NCI-H146 treated with DMSO at 0.1 percent for 48 hours (cell line): ENCODE data around the gene ZSWIM8.
"Not testable (repeated sequence)": the region's sequence is repeated elsewhere in the genome, so short reads cannot be mapped to it uniquely, and the experiment has no call there.

Source experiments
- DNase-seq: peaks from one replicate; lab custom pipeline; 2025; ENCODE audit not compliant: unreplicated experiment; lab: John Stamatoyannopoulos, UW

The ZSWIM8 gene

DNA sequence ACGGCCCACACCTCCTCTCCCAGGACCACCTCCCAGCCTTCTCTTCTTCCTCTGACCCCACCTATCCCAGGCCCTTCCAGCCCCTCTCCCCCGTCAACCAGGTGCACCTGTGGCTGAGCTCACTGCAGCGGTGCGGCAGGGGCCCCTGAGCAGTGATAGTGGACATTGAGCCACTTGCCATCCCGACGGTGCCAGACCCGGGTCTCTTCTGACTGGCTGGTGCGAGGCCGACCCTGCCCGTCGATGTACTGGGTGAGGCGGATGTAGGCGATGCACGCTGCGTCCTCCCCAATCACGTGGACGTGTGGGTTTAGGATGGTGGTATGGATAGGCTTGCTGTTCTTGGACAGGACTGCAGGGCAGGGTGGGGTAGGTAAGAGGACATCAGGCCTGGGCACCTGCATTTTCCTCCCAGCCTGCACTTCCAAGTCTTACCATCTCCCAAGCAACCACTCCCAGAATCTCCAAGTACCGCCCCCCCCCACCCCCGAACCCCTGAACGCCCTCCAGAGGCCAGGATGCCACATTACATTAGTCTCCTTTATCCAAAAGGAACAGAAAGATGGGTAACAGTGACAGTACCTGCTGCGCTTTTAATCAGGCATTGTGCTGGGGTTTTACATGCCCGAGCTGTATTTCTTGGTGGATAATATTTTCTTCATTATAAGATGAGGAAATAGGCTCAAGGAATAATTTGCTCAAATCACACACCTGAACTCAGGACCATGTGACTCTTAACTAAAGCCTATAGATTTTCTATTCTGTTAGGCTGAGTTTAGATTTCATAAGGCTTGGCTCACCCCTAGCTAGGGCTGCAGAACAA lies 29.7 kb downstream of the ZSWIM8 start:
- no peak for DNase-seq

DNA sequence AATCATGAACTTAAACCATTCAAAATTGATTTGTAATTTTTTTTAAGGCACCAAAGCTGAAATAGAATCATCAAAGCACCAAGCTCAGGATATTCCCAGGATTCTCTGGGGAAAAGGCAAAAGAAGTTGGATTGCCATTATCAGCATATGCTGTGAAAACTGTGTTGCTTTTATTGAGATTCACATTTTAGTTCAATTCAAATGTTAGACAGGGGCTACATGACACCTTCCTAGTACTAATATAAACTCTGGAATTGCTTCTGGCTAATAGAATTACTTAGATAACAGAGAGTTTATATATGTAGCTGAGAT lies 30.3 kb downstream of the ZSWIM8 start:
- DNase-seq = no peak

DNA sequence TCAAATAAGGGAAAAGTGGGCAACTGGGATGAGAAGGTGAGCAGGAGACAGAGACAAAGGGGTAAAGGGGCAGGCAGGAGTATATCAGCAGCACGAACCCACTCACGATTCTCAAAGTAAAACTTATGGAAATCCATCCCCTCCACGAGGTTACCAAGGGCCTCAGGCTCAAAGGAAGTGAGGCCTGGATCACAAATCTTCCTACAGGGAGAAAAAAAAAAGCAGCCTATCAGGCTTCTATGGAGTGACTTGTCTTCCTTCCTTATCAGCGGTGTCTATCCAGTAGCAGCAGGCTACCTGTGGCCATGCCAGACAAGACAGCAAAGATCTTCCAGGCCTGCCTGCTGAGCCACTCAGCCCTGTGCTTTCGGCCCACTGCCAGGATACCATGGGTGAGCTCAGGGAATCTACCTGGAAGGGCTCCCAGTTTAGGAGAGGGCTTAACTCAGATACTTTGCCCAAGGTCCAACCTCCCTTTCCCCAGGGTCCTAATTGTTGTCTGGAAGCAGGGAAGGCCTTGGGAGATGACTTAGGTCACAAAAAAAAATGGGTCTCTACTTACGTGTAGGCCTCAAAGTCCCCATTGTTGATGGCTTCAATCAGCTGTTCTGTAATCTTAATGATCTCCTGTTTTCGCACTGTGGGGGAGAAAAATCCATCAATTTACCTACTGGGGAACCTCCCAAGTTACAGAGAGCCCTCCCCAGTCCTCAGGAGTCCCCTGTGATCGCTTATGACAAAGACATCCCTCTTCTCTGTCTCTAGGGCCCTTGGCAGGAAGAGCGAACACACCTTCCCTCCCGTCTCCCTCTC lies 31.7 kb downstream of the ZSWIM8 start:
- no peak for DNase-seq

- DNase-seq = no peak
Measured at GRCh38 chr10:73817826-73818225, 32.4 kb downstream of the ZSWIM8 start.

DNA sequence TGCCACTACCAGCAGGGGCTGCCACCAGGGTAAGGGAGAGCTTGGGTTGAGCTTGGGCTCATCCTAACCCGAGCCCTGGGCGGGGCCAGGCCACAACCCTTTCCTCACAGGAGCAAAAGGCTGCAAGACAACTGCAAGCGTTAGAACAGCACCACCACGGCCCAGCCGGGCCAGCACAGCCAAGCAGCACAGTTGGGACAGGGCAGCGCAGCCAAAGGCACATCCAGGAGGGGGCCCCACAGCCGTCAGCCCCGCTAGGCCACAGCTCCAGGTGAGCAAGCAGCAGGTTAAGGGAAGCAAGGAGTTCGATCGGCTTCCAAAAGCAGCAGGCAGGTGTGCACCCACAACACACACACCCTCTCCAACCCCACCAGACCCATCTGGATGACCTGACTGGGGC lies 33.0 kb downstream of the ZSWIM8 start:
- no peak for DNase-seq

- no peak for DNase-seq
Measured at GRCh38 chr10:73819081-73819480, 33.7 kb downstream of the ZSWIM8 start.

DNA sequence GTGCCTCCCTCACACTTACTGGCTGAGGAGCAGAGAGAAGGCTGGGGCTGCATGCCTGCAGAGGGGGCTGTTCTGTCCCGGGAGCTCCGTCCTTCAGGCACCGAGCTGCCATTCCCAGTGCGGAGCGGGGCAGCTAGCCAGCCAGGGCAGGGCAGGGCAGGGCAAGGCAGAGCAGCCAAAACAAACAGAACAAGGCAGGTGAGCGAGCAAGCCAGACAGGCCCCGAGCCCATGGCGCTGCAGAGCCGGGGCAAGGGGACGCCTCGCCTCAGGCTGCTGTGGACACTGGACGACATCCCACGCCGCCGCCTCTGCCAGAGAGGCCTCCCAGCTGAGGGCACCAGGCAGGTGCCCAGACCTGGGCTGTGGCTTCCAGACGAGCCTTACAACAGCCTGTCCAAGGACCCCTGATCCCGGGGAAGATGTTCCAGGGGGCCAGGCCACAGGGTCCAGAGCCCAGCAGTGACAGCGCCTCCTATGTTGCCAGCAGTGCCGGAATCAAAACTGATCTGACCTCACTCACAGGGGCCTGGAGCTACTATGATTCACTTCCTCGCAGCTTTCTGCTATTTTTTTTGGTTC lies 34.2 kb downstream of the ZSWIM8 start:
- no peak for DNase-seq

DNA sequence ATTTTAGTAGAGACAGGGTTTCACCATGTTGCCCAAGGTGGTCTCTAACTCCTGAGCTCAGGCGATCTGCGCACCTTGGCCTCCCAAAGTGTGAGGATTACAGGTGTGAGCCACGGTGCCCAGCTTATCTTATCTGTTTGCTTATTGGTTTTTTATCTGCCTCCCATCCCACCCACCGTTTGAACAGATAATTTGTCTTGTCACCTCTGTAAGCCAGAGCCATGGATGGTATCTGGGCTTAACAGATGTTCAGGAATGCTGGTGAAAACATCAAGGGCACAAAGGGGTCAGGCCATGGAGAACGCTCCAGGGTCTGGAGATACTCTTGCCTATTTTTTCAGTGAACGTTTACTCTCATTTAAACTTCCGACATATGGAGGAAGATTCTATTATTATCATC lies 38.0 kb downstream of the ZSWIM8 start:
- DNase-seq = no peak

DNA sequence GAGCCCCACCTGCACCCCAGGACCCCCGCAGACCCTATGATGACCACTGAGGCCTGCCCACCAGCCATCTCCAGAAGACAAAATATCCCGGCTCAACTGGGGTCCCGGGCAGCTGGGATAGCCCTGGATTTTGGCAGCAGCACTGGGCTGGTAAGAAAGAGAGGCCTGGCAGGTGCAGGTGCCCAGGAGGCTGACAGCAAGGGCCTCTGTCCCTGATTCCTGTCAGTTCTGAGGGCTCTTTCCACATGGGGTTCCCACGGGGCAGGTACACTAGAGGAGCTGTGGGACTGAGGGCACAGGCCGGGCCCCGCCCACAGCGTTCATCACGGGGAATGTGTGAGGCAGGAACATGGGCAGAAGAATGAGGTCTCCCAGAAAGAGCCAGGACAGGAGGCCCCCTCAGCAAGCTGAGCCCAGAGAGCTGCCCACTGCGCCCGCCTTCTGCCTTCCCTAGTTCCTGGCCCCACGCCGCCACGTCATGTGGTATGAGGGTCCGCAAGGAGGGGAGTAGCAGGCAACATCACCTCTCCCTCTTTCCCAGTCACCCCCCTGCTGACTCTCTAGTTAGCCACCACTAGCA lies 38.8 kb downstream of the ZSWIM8 start:
- DNase-seq = no peak

- no peak for DNase-seq
Measured at GRCh38 chr10:73827346-73828089, 42.1 kb downstream of the ZSWIM8 start.

DNA sequence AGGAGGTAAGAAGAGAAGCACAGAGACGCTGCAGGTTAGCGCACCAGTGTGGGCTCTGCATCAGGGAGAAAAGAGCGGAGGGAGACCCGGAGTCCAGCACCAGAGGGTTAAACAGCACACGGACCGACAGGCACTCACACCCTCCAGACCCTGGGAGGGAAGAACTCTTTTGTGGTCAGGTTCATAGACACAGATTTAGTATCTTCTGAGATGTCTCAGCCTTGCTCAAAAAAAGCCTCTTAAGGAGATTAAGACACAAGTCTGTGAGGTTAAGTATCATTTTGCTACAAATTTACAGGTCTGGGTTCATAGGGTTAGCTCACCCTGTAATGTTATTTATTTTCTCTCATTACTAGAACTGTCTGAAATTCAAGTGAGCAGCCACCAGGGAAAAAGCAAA lies 42.8 kb downstream of the ZSWIM8 start:
- no peak for DNase-seq

GRCh38 chr10:73829090-73829489 lies 43.7 kb downstream of the ZSWIM8 start:
- not testable (repeated sequence) for DNase-seq

DNA sequence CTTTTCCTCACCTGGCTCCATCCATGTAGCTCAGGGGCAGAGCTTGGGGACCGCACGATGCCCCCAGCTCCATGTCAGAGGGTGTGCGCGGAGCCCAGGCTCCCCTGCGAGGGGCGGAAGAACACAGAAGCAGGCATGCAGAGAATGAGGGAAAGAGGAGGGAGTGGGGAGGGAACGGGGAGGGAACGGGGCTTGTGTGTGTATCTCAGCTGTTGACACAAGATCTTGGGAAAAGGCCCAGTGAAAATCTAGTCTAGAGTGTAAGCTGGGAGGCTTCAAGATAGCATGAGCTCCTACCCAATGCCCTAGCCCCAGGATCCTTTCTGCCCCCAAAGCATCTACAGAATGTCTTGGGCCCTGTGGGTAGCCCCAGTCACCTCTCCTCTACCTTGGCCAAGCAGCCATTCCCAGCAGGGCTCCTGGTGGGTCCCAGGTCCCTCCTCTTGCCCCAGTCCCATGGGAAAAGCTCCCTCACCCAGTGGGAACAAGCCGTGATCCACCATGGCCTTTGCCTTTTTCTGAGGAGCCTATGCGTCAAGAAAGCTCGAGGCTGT lies 51.1 kb downstream of the ZSWIM8 start:
- DNase-seq = no peak

GRCh38 chr10:73837072-73837471 lies 51.7 kb downstream of the ZSWIM8 start:
- DNase-seq = no peak

DNA sequence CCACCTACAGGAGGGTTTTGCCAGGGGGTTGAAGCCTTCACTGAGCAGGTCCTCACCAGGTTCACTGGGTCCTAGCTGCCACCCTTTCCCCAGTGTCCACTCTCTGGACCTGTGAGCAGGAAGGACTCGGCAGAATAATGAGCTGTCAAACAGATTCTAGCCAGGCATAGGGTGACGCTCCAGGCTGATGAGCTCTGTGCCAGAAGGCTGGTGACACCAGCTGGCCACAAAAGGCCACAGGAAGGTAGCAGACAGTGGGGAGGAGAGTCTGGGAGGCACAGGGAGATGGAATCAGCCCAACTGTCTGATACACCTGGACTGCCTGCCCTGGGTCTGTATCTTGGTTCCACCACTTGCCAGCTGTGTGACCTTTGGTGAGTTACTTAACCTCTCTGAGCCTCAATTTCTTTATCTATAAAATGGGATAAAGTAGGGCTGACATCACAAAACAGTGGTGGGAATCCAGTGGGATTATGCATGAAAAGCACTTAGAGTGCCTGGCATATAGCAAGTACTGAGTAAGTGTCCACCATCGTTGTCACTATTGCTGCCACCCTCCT lies 52.7 kb downstream of the ZSWIM8 start:
- DNase-seq = no peak

DNA sequence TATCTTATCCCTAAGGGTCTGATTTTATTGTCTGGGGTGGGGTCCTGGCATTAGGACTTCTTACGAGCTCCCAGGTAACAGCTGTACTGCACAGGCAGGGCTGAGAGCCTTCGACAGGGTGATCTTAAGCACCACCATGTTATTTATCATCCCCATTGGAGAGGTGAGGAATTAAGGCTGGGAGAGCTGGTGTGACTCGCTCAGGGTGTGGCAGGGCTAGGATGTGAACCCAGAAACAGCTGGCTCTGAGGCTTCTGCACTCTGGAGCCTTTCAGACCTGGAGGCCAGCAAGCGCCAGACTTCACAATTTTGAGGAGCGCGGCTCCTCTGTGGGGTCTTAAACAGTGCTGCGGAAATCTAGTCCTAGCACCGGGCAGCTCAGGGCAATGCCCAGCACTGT lies 53.4 kb downstream of the ZSWIM8 start:
- DNase-seq = no peak

GRCh38 chr10:73839276-73839966 lies 54.0 kb downstream of the ZSWIM8 start:
- no peak for DNase-seq

DNA sequence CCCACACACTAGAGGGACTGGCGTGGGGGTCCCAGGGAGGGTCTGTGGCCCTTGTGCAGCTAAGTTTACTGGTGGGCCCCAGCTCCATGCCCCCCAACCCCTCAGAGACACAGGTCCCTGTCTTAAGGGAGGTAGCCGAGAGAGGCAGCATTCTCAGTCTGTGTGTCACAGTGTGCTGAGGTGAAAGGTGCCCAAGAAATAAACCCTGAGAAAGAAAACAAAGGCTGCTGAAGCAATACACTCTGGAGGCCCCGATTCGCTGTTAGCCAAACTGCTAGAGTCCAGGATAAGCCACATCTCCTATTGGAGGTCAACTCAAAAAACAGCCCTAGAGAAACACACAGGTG lies 54.6 kb downstream of the ZSWIM8 start:
- DNase-seq = no peak

DNA sequence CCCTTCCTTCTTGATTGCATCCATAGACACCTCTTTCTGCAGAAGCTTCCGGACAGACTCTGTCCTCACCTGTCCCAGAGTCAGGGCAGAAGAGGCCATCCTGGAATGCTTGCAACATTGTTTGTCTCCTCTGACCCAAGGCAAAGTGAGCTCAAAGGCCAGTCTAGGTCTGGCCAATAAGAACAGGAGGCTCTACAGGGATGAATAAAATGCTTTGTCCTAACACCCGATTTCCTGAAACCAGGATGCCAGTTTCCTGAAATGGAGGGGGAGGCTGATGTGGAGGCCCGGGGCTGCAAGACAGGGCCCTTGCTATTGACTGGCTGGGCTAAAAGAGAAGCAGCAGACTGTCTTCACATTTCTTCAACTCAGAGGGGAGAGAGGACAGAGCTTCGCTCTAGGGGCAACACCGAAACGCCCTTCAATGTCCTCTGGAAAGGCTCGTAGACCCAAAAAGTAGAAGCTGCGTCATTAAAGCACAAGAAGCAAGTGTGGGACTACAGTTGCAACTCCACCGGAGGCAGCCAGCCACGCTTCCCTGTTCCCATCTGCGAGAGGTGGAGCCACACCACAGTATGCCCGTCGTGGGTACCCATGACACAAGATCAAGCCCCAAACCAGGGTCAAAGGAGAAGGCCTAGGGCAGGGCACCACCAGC lies 55.1 kb downstream of the ZSWIM8 start:
- DNase-seq = no peak

DNA sequence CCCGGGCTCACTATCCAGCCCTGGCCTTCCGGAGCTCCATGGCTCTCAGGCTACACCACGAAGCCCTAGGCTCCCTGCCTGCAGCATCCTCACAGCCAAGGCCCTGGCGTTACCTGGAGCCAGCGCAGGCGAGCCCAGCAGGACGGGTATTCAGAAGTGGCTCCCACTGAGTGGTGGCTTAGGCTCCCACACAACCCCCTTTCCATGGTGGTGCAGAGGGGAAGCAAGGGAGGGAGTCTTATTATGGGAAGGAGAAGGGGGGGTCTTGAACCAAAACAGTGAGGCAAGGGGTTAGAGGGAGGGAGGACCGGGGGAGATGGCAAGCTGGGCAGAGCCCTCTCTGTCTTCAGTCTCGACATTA lies 55.6 kb downstream of the ZSWIM8 start:
- DNase-seq = no peak
